ENCODE results near the gene PIGZ. TPM values are rescaled to one million over a fixed set of nuclear protein-coding genes. Genes with fewer than 3 reads are reported as not detected.

PIGZ gene
- total RNA-seq, 1 experiment from 2014 or later: 0.69 TPM

DNA sequence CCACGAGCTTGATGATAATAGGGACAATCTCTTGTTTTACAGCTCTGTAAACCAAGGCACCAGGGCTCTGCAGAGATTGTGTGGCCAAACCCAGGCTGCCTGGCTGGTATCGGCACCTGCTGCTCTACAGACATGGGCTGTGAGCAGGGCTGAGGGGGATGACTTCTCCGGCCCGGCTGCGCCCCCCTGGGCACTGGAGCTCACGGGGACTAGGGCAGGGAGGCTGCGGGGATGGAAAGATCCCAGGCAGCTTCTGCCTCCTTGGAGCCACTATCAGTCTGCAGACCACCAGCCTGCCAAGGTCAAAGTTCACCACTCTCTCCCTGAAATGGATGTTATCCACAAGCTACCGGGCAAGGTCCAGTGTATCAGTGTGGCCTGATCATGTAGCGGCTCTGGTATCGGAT, 22.0 kb upstream of the PIGZ start:
- ChIA-PET POLR2A (ENCODE audit: low non-redundant PET) (no interaction called here), CTCF (no interaction called here)
- no peaks in the 10 kb centered on the region for H3K4me1 ChIP-seq (ENCODE audit: insufficient read depth, low read length, poor library complexity, severe bottlenecking)
- BruUV-seq (replicated peaks): no TSS peak
- H3K27ac ChIP-seq (ENCODE audit: low read depth, low read length, poor library complexity, severe bottlenecking): no peak overlapping the region
- no peak for DNase-seq (ENCODE audit: low spot score)
- H3K27me3 ChIP-seq (replicated peaks; ENCODE audit: insufficient read depth, low read depth, low read length, poor library complexity): no peaks in the 10 kb centered on the region
- no peaks in the 10 kb centered on the region for H3K9me3 ChIP-seq (ENCODE audit: low read depth, low read length, poor library complexity, severe bottlenecking)
- TF ChIP-seq, protein P1, sequence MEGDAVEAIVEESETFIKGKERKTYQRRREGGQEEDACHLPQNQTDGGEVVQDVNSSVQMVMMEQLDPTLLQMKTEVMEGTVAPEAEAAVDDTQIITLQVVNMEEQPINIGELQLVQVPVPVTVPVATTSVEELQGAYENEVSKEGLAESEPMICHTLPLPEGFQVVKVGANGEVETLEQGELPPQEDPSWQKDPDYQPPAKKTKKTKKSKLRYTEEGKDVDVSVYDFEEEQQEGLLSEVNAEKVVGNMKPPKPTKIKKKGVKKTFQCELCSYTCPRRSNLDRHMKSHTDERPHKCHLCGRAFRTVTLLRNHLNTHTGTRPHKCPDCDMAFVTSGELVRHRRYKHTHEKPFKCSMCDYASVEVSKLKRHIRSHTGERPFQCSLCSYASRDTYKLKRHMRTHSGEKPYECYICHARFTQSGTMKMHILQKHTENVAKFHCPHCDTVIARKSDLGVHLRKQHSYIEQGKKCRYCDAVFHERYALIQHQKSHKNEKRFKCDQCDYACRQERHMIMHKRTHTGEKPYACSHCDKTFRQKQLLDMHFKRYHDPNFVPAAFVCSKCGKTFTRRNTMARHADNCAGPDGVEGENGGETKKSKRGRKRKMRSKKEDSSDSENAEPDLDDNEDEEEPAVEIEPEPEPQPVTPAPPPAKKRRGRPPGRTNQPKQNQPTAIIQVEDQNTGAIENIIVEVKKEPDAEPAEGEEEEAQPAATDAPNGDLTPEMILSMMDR (conservative IDR thresholded peaks at IDR 0.05; ENCODE audit: low read depth, low read length): no peak
- TF ChIP-seq EZH2 (IDR thresholded peaks at IDR 0.05; ENCODE audit: borderline replicate concordance, low read depth, low read length, poor library complexity, severe bottlenecking): no peak
- no peaks in the 10 kb centered on the region for H3K36me3 ChIP-seq (ENCODE audit: insufficient read depth, low read length, poor library complexity, severe bottlenecking)
- no peak overlapping the region for H3K4me3 ChIP-seq (ENCODE audit: low read depth, low read length, poor library complexity, severe bottlenecking)
- intact Hi-C loops (cut with micrococcal nuclease; ENCODE audit: unreplicated experiment): no loop called here

DNA sequence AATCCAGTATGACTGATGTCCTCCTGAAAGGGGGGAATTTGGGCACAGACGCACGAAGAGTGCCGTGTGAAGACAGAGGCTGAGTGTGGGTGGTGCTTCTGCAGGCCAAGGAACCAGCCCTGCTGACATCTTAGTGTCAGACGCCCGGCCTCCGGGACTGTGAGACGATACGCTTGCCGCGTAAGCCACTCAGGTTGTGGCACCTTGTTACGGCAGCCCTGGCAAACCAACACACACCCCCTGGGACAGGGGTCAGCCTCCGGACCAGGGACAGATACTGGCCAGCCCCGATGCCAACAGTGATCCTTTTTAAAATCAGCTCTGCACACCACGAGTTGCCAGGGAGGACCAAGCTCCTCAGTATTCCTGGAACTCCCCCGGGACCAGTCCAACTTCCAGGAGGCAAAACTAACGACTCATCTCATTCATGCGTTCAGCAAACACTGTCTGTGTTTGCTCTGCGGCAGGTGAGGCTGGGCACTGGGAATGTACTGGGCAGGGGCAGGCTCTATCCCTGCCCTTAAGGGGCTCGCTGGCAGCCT, 21.2 kb upstream of the PIGZ start:
- ChIA-PET POLR2A (ENCODE audit: low non-redundant PET) (no interaction called here), CTCF (no interaction called here)
- Histone ChIP-seq H3K36me3 (ENCODE audit: insufficient read depth, low read length, poor library complexity, severe bottlenecking) (no peaks in the 10 kb centered on the region), H3K9me3 (ENCODE audit: low read depth, low read length, poor library complexity, severe bottlenecking) (no peaks in the 10 kb centered on the region), H3K4me1 (ENCODE audit: insufficient read depth, low read length, poor library complexity, severe bottlenecking) (no peaks in the 10 kb centered on the region), H3K27me3 (replicated peaks; ENCODE audit: insufficient read depth, low read depth, low read length, poor library complexity) (no peaks in the 10 kb centered on the region), H3K27ac (ENCODE audit: low read depth, low read length, poor library complexity, severe bottlenecking) (no peak overlapping the region), H3K4me3 (ENCODE audit: low read depth, low read length, poor library complexity, severe bottlenecking) (no peak overlapping the region)
- DNase-seq (ENCODE audit: low spot score): no peak
- TF ChIP-seq EZH2 (IDR thresholded peaks at IDR 0.05; ENCODE audit: borderline replicate concordance, low read depth, low read length, poor library complexity, severe bottlenecking): no peak
- TF ChIP-seq, protein P1 (conservative IDR thresholded peaks at IDR 0.05; ENCODE audit: low read depth, low read length): no peak
- intact Hi-C loops (cut with micrococcal nuclease; ENCODE audit: unreplicated experiment): no loop called here
- no TSS peak for BruUV-seq (replicated peaks)

DNA sequence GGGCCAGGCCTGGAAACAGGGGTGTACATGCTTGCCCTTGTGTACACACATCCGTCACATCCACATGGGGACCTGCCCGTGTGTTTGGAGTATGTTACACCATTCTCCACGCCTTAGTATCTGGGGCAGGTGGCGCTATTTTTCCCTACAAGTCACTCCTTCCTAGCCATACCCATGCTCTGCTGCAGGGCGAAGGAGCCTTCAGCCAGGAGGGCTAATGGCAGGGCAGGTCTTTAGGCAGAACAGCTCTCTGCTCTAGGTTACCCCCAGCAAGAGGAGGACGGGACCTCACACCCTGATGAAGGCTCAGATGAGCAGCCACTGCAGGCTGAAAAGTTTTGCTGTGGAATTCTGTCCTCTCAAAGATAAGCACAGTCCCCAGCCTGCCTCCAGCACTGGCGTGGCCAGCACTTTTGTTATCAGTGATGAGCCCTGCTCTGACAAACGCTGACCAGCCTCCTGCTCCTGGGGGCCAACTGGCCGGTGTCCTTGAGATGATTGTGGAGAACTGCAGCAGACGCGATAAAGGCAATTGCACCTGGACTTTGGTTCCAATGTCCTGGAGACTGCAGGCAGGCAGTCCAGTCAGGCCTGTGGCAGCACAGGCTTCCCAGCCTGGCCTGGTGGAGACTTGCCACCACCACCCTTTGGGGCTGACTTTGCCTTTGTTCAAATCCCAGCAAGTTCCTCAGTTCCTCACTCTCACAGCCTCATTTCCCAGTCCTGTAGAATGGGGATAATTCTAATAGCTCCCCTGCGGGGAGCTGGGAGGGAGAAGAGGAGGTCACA, 19.8 kb upstream of the PIGZ start:
- TF ChIP-seq, protein P1 (conservative IDR thresholded peaks at IDR 0.05; ENCODE audit: low read depth, low read length): peak; percentile 52
- no peak for TF ChIP-seq EZH2 (IDR thresholded peaks at IDR 0.05; ENCODE audit: borderline replicate concordance, low read depth, low read length, poor library complexity, severe bottlenecking)
- Histone ChIP-seq H3K27me3 (replicated peaks; ENCODE audit: insufficient read depth, low read depth, low read length, poor library complexity) (no peaks in the 10 kb centered on the region), H3K4me1 (ENCODE audit: insufficient read depth, low read length, poor library complexity, severe bottlenecking) (no peaks in the 10 kb centered on the region), H3K27ac (ENCODE audit: low read depth, low read length, poor library complexity, severe bottlenecking) (no peak overlapping the region), H3K4me3 (ENCODE audit: low read depth, low read length, poor library complexity, severe bottlenecking) (no peak overlapping the region), H3K9me3 (ENCODE audit: low read depth, low read length, poor library complexity, severe bottlenecking) (no peaks in the 10 kb centered on the region), H3K36me3 (ENCODE audit: insufficient read depth, low read length, poor library complexity, severe bottlenecking) (no peaks in the 10 kb centered on the region)
- POLR2A ChIA-PET (ENCODE audit: low non-redundant PET): no interaction called here
- DNase-seq (ENCODE audit: low spot score): no peak
- CTCF ChIA-PET: no interaction called here
- intact Hi-C loops (cut with micrococcal nuclease; ENCODE audit: unreplicated experiment): no loop called here
- no TSS peak for BruUV-seq (replicated peaks)
